GM12878 (cell line): Measurements from ENCODE around the gene HELZ. TPM values are rescaled to one million over a fixed set of nuclear protein-coding genes. Genes with fewer than 3 reads are reported as not detected.

ENCODE experiments used
- ATAC-seq: fragments of 200-7000 bp; cut with Tn5 transposase; 3 replicates; pipeline ENCODE4 v1.9.1; 2020; ENCODE audit warnings: mild to moderate bottlenecking, moderate library complexity
- BruUV-seq: library from RNA; stranded (reverse); fragments of 400-500 nt; replicated peaks from 2 replicates; lab custom pipeline; 2021; lab: Mats Ljungman, UMichigan
- CTCF ChIA-PET: fragments of 300-600 bp; sonication (Branson Sonifier 250); formaldehyde crosslinking; extraction: SDS; loops from one replicate; lab custom pipeline; 2021; ENCODE audit warnings: inconsistent platforms; lab: Yijun Ruan, JAX
- POLR2A ChIA-PET: fragments of 350-600 bp; formaldehyde crosslinking; extraction: SDS; loops from one replicate; lab custom pipeline; 2021; ENCODE audit warnings: inconsistent platforms; lab: Charles Lee
- RAD21 ChIA-PET: fragments of 300-600 bp; sonication (Branson Sonifier 250); formaldehyde crosslinking; loops from one replicate; lab custom pipeline; 2023; ENCODE audit warnings: antibody characterized with exemption; ENCODE audit not compliant: unreplicated experiment; lab: Charles Lee
- SMC1A ChIA-PET: fragments of 300-600 bp; sonication (Branson Sonifier 250); formaldehyde crosslinking; loops from one replicate; lab custom pipeline; 2023; ENCODE audit not compliant: unreplicated experiment, uncharacterized antibody; lab: Charles Lee
- DNase-seq: peaks from one replicate; pipeline ENCODE4 v3.0.0-alpha.2; 2011; ENCODE audit warnings: low read depth, low spot score
- FAIRE-seq: peaks from 3 replicates; lab custom pipeline; 2011; peaks lifted over from hg19 to GRCh38; lab: Jason Lieb, UNC
- H2AFZ ChIP-seq: 2 replicates; pipeline ENCODE4 v1.6.0; 2011; ENCODE audit warnings: low read depth, low read length, control low read depth; ENCODE audit not compliant: control insufficient read depth
- H3K27ac ChIP-seq: 2 replicates; pipeline ENCODE4 v1.5.1; 2011; ENCODE audit warnings: control low read depth; ENCODE audit not compliant: control insufficient read depth, insufficient read depth
- H3K27me3 ChIP-seq, 2 experiments: replicated peaks in 1 of 2; 2 replicates each; pipeline versions ENCODE4 v1.6.0 to v1.6.1; 2011; ENCODE audit warnings: low read length in 1 of 2; ENCODE audit not compliant: control insufficient read depth in 2 of 2, insufficient read depth in 2 of 2
- H3K36me3 ChIP-seq, 2 experiments: 2 replicates each; pipeline ENCODE4 v1.5.1; 2011; ENCODE audit warnings: low read length in 1 of 2; ENCODE audit not compliant: control insufficient read depth in 2 of 2, insufficient read depth in 2 of 2
- H3K4me1 ChIP-seq: 2 replicates; pipeline ENCODE4 v1.6.1; 2011; ENCODE audit warnings: mild to moderate bottlenecking, low read length, moderate library complexity, mixed read lengths; ENCODE audit not compliant: control insufficient read depth, insufficient read depth
- H3K4me2 ChIP-seq: 2 replicates; pipeline ENCODE4 v1.6.0; 2011; ENCODE audit warnings: control low read depth; ENCODE audit not compliant: control insufficient read depth, insufficient read depth
- H3K4me3 ChIP-seq: fragments of 200-600 bp; sonication (generic); 2 replicates; pipeline ENCODE4 v1.5.1; 2016
- H3K79me2 ChIP-seq: 2 replicates; pipeline ENCODE4 v1.6.0; 2011; ENCODE audit warnings: low read length; ENCODE audit not compliant: control insufficient read depth, insufficient read depth
- H3K9ac ChIP-seq: 2 replicates; pipeline ENCODE4 v1.8.0; 2011; ENCODE audit warnings: low read length, control low read depth, mixed read lengths; ENCODE audit not compliant: control insufficient read depth, insufficient read depth
- H3K9me3 ChIP-seq: replicated peaks from 3 replicates; pipeline ENCODE4 v1.5.1; 2011; ENCODE audit warnings: mild to moderate bottlenecking, low read length; ENCODE audit not compliant: control insufficient read depth, insufficient read depth
- H4K20me1 ChIP-seq: 2 replicates; pipeline ENCODE4 v1.6.0; 2011; ENCODE audit not compliant: control insufficient read depth, insufficient read depth
- CBX5 ChIP-seq: sonication (generic); IDR thresholded peaks from 2 replicates; pipeline ENCODE4 v1.6.1; 2016; ENCODE audit warnings: low read depth, moderate library complexity, mild to moderate bottlenecking, inconsistent platforms
- CEBPZ ChIP-seq: fragments of 150-350 bp; IDR thresholded peaks from 2 replicates; pipeline ENCODE4 v1.6.1; 2016; ENCODE audit warnings: low read depth, low read length
- EGR1 ChIP-seq, 2 experiments: IDR thresholded peaks; 1 replicate in 1 of 2; 2 replicates in 1 of 2; pipeline ENCODE4 v1.6.1; 2011 to 2012; ENCODE audit warnings: low read depth in 2 of 2, low read length in 2 of 2, borderline replicate concordance in 1 of 2, mild to moderate bottlenecking in 1 of 2, moderate library complexity in 1 of 2
- IKZF2 ChIP-seq, 2 experiments: fragments of 450-650 bp; IDR thresholded peaks; 2 replicates each; pipeline ENCODE4 v1.6.1; 2017; ENCODE audit warnings: mild to moderate bottlenecking in 2 of 2, moderate library complexity in 2 of 2
- MYB ChIP-seq: fragments of 150-350 bp; IDR thresholded peaks from 2 replicates; pipeline ENCODE4 v1.6.1; 2014; ENCODE audit warnings: mild to moderate bottlenecking, low read depth, low read length, borderline replicate concordance
- SIN3A ChIP-seq: IDR thresholded peaks from 2 replicates; pipeline ENCODE4 v1.6.1; 2012; ENCODE audit warnings: low read depth, low read length, improper control_type of control experiment
- TCF7 ChIP-seq: IDR thresholded peaks from 2 replicates; pipeline ENCODE4 v1.6.1; 2014; ENCODE audit warnings: antibody characterized with exemption, borderline replicate concordance
- WRNIP1 ChIP-seq: IDR thresholded peaks from 2 replicates; pipeline ENCODE4 v1.6.1; 2011; ENCODE audit warnings: low read depth, low read length, improper control_type of control experiment, borderline replicate concordance
- WGBS: methylation state at CpG from one replicate; pipeline ENCODE4 v1.1.6; 2016; ENCODE audit warnings: low lambda C conversion rate; ENCODE audit not compliant: insufficient replicate concordance, insufficient coverage; ENCODE audit errors: missing lambda C conversion rate; 5-methylcytosine and 5-hydroxymethylcytosine counted together
- in situ Hi-C: fragments of 300-500 bp; cut with MboI; formaldehyde crosslinking; loops from 9 replicates; pipeline ENCODE4 v1.14.3; 2018; ENCODE audit warnings: mixed read lengths
- intact Hi-C: fragments of 100-400 bp; cut with micrococcal nuclease; formaldehyde crosslinking; loops from one replicate; pipeline ENCODE4 v1.14.2; 2022; ENCODE audit not compliant: unreplicated experiment
- polyA plus RNA-seq, 11 experiments: library from polyadenylated mRNA; depleted of rRNA in 4 of 11; unstranded in 6 of 11; stranded (reverse) in 5 of 11; fragments of >200 nt; fragmentation: Nextera tagmentation in 4 of 11; fragmentation: Illumina TruSeq in 1 of 11; extraction: Ambion mirVana in 4 of 11; extraction: Trizol in 1 of 11; gene quantifications; 1 replicate in 1 of 11; 2 replicates in 10 of 11; pipeline versions ENCODE4 v1.2.1 to v1.2.3, GENCODE V29; 2011 to 2016; ENCODE audit warnings: inconsistent platforms in 2 of 11, missing spikeins in 2 of 11, low read depth in 1 of 11
- total RNA-seq, 4 experiments: library from RNA; depleted of rRNA in 3 of 4; stranded (reverse); fragments of >200 nt in 3 of 4; fragmentation: Illumina TruSeq in 1 of 4; extraction: Trizol in 1 of 4; gene quantifications; 2 replicates each; pipeline versions ENCODE4 v1.2.1 to v1.2.3, GENCODE V29; 2013 to 2021
- TF ChIP-seq, protein P1 (sequence below): IDR thresholded peaks from 2 replicates; pipeline ENCODE4 v1.6.1; 2012; ENCODE audit warnings: low read depth, low read length, improper control_type of control experiment

The HELZ gene
- total and polyA plus RNA-seq, 10 of the 15 experiments (the other 5 are each of a cell fraction or from before 2014, with no cell fraction given), result 1.5 to 36.8 (median 19.1) TPM

DNA sequence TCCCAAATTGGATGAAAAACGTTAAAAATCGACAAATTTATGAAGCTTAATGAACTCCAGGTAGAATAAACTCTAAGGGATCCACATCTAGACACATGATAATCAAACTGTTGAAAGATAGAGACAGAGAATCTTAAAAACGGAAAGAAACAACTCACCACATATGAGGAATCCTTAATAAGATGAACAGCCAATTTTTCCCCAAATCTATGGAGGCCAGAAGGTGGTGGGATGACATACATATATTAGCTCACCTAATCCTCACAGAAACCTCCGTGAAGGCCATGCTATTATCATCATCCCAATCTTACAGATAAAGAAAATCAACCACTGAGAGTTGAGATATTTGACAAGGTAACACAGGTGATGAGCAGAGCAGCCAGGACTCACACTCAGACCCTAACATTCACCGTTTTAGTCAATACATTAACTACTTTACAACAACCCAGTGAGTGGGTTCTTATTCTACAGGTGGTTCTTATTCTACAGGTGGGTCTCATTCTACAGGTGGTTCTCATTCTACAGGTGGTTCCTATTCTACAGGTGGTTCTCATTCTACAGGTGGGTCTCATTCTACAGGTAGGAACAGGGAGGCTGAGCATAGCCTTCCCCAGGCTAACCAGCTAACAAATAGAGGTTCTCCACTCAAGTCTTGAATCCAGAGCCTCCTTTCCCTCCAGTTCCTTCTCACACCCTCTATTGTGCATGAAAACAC is 195.8 kb downstream of the HELZ start:
- H4K20me1 ChIP-seq, result no peaks in the 10 kb centered on the region
- in situ Hi-C loops (no loop called here), intact Hi-C loops (no loop called here)
- H3K9ac ChIP-seq, result no peak overlapping the region
- no peak overlapping the region for H3K4me2 ChIP-seq
- no peak overlapping the region for H3K4me3 ChIP-seq
- ATAC-seq (no peak), DNase-seq (no peak), FAIRE-seq (no peak)
- H3K27ac ChIP-seq, result no peak overlapping the region
- no peaks in the 10 kb centered on the region for H3K36me3 ChIP-seq
- peaks cover 3% of the 10 kb centered on the region for H3K9me3 ChIP-seq
- 11% methylated on average over 5 of the region's 5 CpGs for WGBS
- H2AFZ ChIP-seq, result no peak overlapping the region
- RAD21 ChIA-PET, result interaction anchor here (1.2 kb wide), 1 partner anchor 28 kb away, joined by 3 read pairs; no protein-coding TSS in a partner anchor
- peaks cover 7% of the 10 kb centered on the region for H3K4me1 ChIP-seq
- TF ChIP-seq CBX5, result 0 out of 2 replicates have a peak, but pooled peaks have one; percentile 42
- TF ChIP-seq WRNIP1, result no peak
- TF ChIP-seq, protein P1, sequence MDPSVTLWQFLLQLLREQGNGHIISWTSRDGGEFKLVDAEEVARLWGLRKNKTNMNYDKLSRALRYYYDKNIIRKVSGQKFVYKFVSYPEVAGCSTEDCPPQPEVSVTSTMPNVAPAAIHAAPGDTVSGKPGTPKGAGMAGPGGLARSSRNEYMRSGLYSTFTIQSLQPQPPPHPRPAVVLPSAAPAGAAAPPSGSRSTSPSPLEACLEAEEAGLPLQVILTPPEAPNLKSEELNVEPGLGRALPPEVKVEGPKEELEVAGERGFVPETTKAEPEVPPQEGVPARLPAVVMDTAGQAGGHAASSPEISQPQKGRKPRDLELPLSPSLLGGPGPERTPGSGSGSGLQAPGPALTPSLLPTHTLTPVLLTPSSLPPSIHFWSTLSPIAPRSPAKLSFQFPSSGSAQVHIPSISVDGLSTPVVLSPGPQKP, result no peak
- no peaks in the 10 kb centered on the region for H3K79me2 ChIP-seq
- H3K27me3 ChIP-seq, result no peaks in the 10 kb centered on the region
- SMC1A ChIA-PET, result interaction anchor here (1.2 to 1.6 kb wide), 2 partner anchors 10 to 33 kb away, joined by 3 to 4 read pairs; no protein-coding TSS in a partner anchor
- POLR2A ChIA-PET, result interaction anchor here (1.7 kb wide), 1 partner anchor 14 kb away, joined by 3 read pairs; no protein-coding TSS in a partner anchor
- no TSS peak for BruUV-seq
- CTCF ChIA-PET, result interaction anchor here (0.9 kb wide), 1 partner anchor 10 kb away, joined by 3 read pairs; no protein-coding TSS in a partner anchor

- H4K20me1 ChIP-seq, result no peaks in the 10 kb centered on the region
- H3K4me2 ChIP-seq, result no peak overlapping the region
- H3K79me2 ChIP-seq, result no peaks in the 10 kb centered on the region
- DNase-seq, result no peak
- TF ChIP-seq EGR1 (IDR thresholded peaks at IDR 0.05; ENCODE audit: borderline replicate concordance in 1 of 2, low read depth in 2 of 2, low read length in 2 of 2), result no peak
- peak in 1 of 2 experiments; percentile 25; a peak in 2 of 4 replicates for TF ChIP-seq IKZF2 (IDR thresholded peaks at IDR 0.05)
- TF ChIP-seq TCF7, result no peak
- no peak for TF ChIP-seq SIN3A
- TF ChIP-seq MYB, result no peak
- TF ChIP-seq CEBPZ, result no peak
- TF ChIP-seq, all 136 proteins: peak for 1
- ChIA-PET CTCF (interaction anchor here (0.9 kb wide), 1 partner anchor 9 kb away, joined by 3 read pairs; no protein-coding TSS in a partner anchor), RAD21 (interaction anchor here (0.5 to 1.0 kb wide), 2 partner anchors 35 to 56 kb away, joined by 3 read pairs; no protein-coding TSS in a partner anchor), POLR2A (interaction anchor here (1.7 kb wide), 1 partner anchor 12 kb away, joined by 3 read pairs; no protein-coding TSS in a partner anchor), SMC1A (interaction anchor here (1.2 to 1.6 kb wide), 2 partner anchors 9 to 33 kb away, joined by 3 to 4 read pairs; no protein-coding TSS in a partner anchor)
- Histone ChIP-seq H2AFZ (no peak overlapping the region), H3K27ac (no peak overlapping the region), H3K9ac (no peak overlapping the region), H3K27me3 (no peaks in the 10 kb centered on the region), H3K4me1 (peaks cover 7% of the 10 kb centered on the region), H3K4me3 (no peak overlapping the region), H3K9me3 (peaks cover 3% of the 10 kb centered on the region), H3K36me3 (no peaks in the 10 kb centered on the region)
- in situ Hi-C loops, result no loop called here
- FAIRE-seq (no peak), ATAC-seq (no peak)
- intact Hi-C loops, result no loop called here
- WGBS, result 0% methylated on average over 1 of the region's 1 CpG
- no TSS peak for BruUV-seq
Measured at GRCh38 chr17:67047382-67047781, 197.6 kb downstream of the HELZ start.
